ENCODE results near the gene PDP2.
"Not testable (repeated sequence)": the region's sequence is repeated elsewhere in the genome, so short reads cannot be mapped to it uniquely, and the experiment has no call there.

PDP2 gene

GRCh38 chr16:66932076-66932475 is 51.8 kb downstream of the PDP2 start:
- TF ChIP-seq CTCF (IDR thresholded peaks at IDR 0.05; ENCODE audit: insufficient read depth, missing control alignments): no peak
- DNase-seq (ENCODE audit: insufficient read length, low spot score) (no peak), FAIRE-seq (no peak)

GRCh38 chr16:66933776-66934137 is 53.4 kb downstream of the PDP2 start:
- DNase-seq (ENCODE audit: insufficient read length, low spot score): no peak
- TF ChIP-seq CTCF (IDR thresholded peaks at IDR 0.05; ENCODE audit: insufficient read depth, missing control alignments): no peak
- FAIRE-seq: no peak

- TF ChIP-seq CTCF (IDR thresholded peaks at IDR 0.05; ENCODE audit: insufficient read depth, missing control alignments): no peak
- FAIRE-seq: no peak
- peak; percentile 67 for DNase-seq (ENCODE audit: insufficient read length, low spot score)
These were observed 54.0 kb downstream of the PDP2 start, which contains the start of gene CIAO2B for GRCh38 chr16:66934138-66934838. Gene CIAO2B (minus strand): TSS chr16:66934402. CDS start chr16:66934364, 38 bp downstream.

- not testable (repeated sequence) for FAIRE-seq
These were observed 54.6 kb downstream of the PDP2 start for GRCh38 chr16:66934839-66935313.

GRCh38 chr16:66935314-66936011 is 55.1 kb downstream of the PDP2 start, which contains the start of gene CES2:
Gene CES2 (plus strand): TSS chr16:66935516. CDS start chr16:66935636, 120 bp downstream.
- no peak for DNase-seq (ENCODE audit: insufficient read length, low spot score)
- TF ChIP-seq CTCF (IDR thresholded peaks at IDR 0.05; ENCODE audit: insufficient read depth, missing control alignments): no peak
- FAIRE-seq: no peak

More at GRCh38 chr16:66934839-66935313, 54.6 kb downstream of the PDP2 start:
- DNase-seq (ENCODE audit: insufficient read length, low spot score): not testable (repeated sequence)

GRCh38 chr16:66936462-66936861 is 56.1 kb downstream of the PDP2 start:
- no peak for TF ChIP-seq CTCF (IDR thresholded peaks at IDR 0.05; ENCODE audit: insufficient read depth, missing control alignments)
- FAIRE-seq: no peak
- DNase-seq (ENCODE audit: insufficient read length, low spot score): no peak

GRCh38 chr16:66936889-66937554 is 56.7 kb downstream of the PDP2 start:
- DNase-seq (ENCODE audit: insufficient read length, low spot score): no peak
- no peak for FAIRE-seq
- no peak for TF ChIP-seq CTCF (IDR thresholded peaks at IDR 0.05; ENCODE audit: insufficient read depth, missing control alignments)
